ENCODE results near the gene TRAF3IP3. TPM values are rescaled to one million over a fixed set of nuclear protein-coding genes. Genes with fewer than 3 reads are reported as not detected.

TRAF3IP3 gene
- not detected in 5 replicates for total RNA-seq (2022; extraction: Qiagen RNA extraction; ENCODE audit: low read depth)

GRCh38 chr1:209755926-209756614, at the start of gene TRAF3IP3:
Gene TRAF3IP3, plus strand, starts transcription at chr1:209756053. Its CDS starts 3,987 bp downstream, at chr1:209760040.

GRCh38 chr1:209784265-209785169, 28.7 kb downstream of the TRAF3IP3 start, which contains the start of gene C1orf74:
Gene C1orf74, minus strand, starts transcription at chr1:209784559. Its CDS starts 925 bp downstream, at chr1:209783634.

GRCh38 chr1:209805875-209806760, 50.3 kb downstream of the TRAF3IP3 start, which contains the start of gene IRF6:
Gene IRF6, minus strand, starts transcription at chr1:209806142. Its CDS starts 4,729 bp downstream, at chr1:209801413.

GRCh38 chr1:209827384-209828262, 71.8 kb downstream of the TRAF3IP3 start, which contains the start of gene UTP25:
Gene UTP25, plus strand, starts transcription at chr1:209827972. Its CDS starts 92 bp downstream, at chr1:209828064.

Other genes starting within 250 kb of the TRAF3IP3 start
- gene CAMK1G, start 172.3 kb upstream of the TRAF3IP3 start, total RNA-seq (2022; extraction: Qiagen RNA extraction; ENCODE audit: low read depth): 0.16 to 0.51 TPM (median 0.26 TPM) in 5 replicates
- gene LAMB3, start 103.6 kb upstream of the TRAF3IP3 start, total RNA-seq (2022; extraction: Qiagen RNA extraction; ENCODE audit: low read depth): 18.3 to 22.7 TPM (median 19.3 TPM) in 5 replicates
- 3.0 to 4.7 TPM (median 3.4 TPM) in 5 replicates for gene G0S2, start 80.6 kb upstream of the TRAF3IP3 start, total RNA-seq (2022; extraction: Qiagen RNA extraction; ENCODE audit: low read depth)
- 0.09 to 0.65 TPM (median 0.26 TPM) in 3 of 5 replicates, not detected in the others for gene HSD11B1, start 51.2 kb upstream of the TRAF3IP3 start, total RNA-seq (2022; extraction: Qiagen RNA extraction; ENCODE audit: low read depth)
- 1.1 to 1.6 TPM (median 1.6 TPM) in 5 replicates for gene C1orf74, start 28.5 kb downstream of the TRAF3IP3 start, total RNA-seq (2022; extraction: Qiagen RNA extraction; ENCODE audit: low read depth)
- gene IRF6, start 50.1 kb downstream of the TRAF3IP3 start, total RNA-seq (2022; extraction: Qiagen RNA extraction; ENCODE audit: low read depth): 0.09 to 0.16 TPM (median 0.13 TPM) in 5 replicates
- 9.7 to 10.8 TPM (median 10.2 TPM) in 5 replicates for gene UTP25, start 71.9 kb downstream of the TRAF3IP3 start, total RNA-seq (2022; extraction: Qiagen RNA extraction; ENCODE audit: low read depth)
- 0.05 to 0.13 TPM (median 0.05 TPM) in 4 of 5 replicates, not detected in the other for gene SYT14, start 182.2 kb downstream of the TRAF3IP3 start, total RNA-seq (2022; extraction: Qiagen RNA extraction; ENCODE audit: low read depth)

Data from A549 treated with GW870086 at 1 μM for 4 hours (cell line).